Neuronal stem cell (in vitro differentiated cells): Measurements from ENCODE around the gene ASTL.

Source experiments
- DNase-seq: peaks from one replicate; pipeline ENCODE4 v3.0.0-alpha.2; 2013; ENCODE audit warnings: low spot score
- H2AFZ ChIP-seq: one replicate; pipeline ENCODE4 v1.6.1; 2013; ENCODE audit warnings: mild to moderate bottlenecking, low read length, inconsistent platforms
- H2AK5ac ChIP-seq: 2 replicates; pipeline ENCODE4 v1.6.1; 2013; ENCODE audit warnings: low read depth, mild to moderate bottlenecking, inconsistent platforms, low read length, moderate library complexity, mixed read lengths
- H2BK120ac ChIP-seq: 2 replicates; pipeline ENCODE4 v1.6.1; 2013; ENCODE audit warnings: low read depth, mild to moderate bottlenecking, inconsistent platforms, low read length, moderate library complexity, mixed read lengths
- H2BK12ac ChIP-seq: one replicate; pipeline ENCODE4 v1.6.1; 2013; ENCODE audit warnings: low read length, inconsistent platforms
- H2BK15ac ChIP-seq: 2 replicates; pipeline ENCODE4 v1.6.1; 2013; ENCODE audit warnings: mild to moderate bottlenecking, low read length, inconsistent platforms, mixed read lengths
- H2BK5ac ChIP-seq: one replicate; pipeline ENCODE4 v1.6.1; 2013; ENCODE audit warnings: inconsistent platforms, mild to moderate bottlenecking, low read length, moderate library complexity
- H3K14ac ChIP-seq: one replicate; pipeline ENCODE4 v1.6.1; 2013; ENCODE audit warnings: low read length, inconsistent platforms
- H3K18ac ChIP-seq: 2 replicates; pipeline ENCODE4 v1.6.1; 2013; ENCODE audit warnings: low read length, inconsistent platforms
- H3K23ac ChIP-seq: 2 replicates; pipeline ENCODE4 v1.6.1; 2013; ENCODE audit warnings: low read depth, mild to moderate bottlenecking, mixed read lengths, low read length, inconsistent platforms; ENCODE audit not compliant: poor library complexity
- H3K27ac ChIP-seq: replicated peaks from 3 replicates; pipeline ENCODE4 v1.5.1; 2013; ENCODE audit warnings: low read length, inconsistent platforms
- H3K27me3 ChIP-seq, 3 experiments: 2 replicates each; pipeline ENCODE4 v1.6.1; 2013; ENCODE audit warnings: low read length in 3 of 3, mild to moderate bottlenecking in 2 of 3, inconsistent platforms in 1 of 3, low read depth in 1 of 3, mixed read lengths in 1 of 3, moderate library complexity in 1 of 3; ENCODE audit not compliant: control insufficient read depth in 3 of 3, insufficient read depth in 3 of 3
- H3K36me3 ChIP-seq, 2 donors: replicated peaks in 1 of 2; 2 replicates each; pipeline ENCODE4 v1.6.1; 2013; ENCODE audit warnings: low read length in 2 of 2; ENCODE audit not compliant: control insufficient read depth in 2 of 2, insufficient read depth in 2 of 2
- H3K4ac ChIP-seq: 2 replicates; pipeline ENCODE4 v1.6.1; 2013; ENCODE audit warnings: inconsistent platforms, mild to moderate bottlenecking, low read length, moderate library complexity
- H3K4me1 ChIP-seq, 2 donors: 1 replicate in 1 of 2; 2 replicates in 1 of 2; pipeline ENCODE4 v1.6.1; 2013; ENCODE audit warnings: low read length in 2 of 2, low read depth in 1 of 2; ENCODE audit not compliant: control insufficient read depth in 2 of 2, insufficient read depth in 1 of 2
- H3K4me2 ChIP-seq: one replicate; pipeline ENCODE4 v1.6.1; 2013; ENCODE audit warnings: mild to moderate bottlenecking, low read length, inconsistent platforms; ENCODE audit not compliant: insufficient read depth, poor library complexity, severe bottlenecking
- H3K4me3 ChIP-seq, 2 donors: 2 replicates each; pipeline ENCODE4 v1.5.1; 2013; ENCODE audit warnings: low read length in 2 of 2, mild to moderate bottlenecking in 2 of 2, inconsistent platforms in 1 of 2, moderate library complexity in 1 of 2
- H3K79me1 ChIP-seq: one replicate; pipeline ENCODE4 v1.6.1; 2013; ENCODE audit warnings: low read depth, mild to moderate bottlenecking, inconsistent platforms, low read length, moderate library complexity
- H3K9ac ChIP-seq: one replicate; pipeline ENCODE4 v1.6.1; 2013; ENCODE audit warnings: mild to moderate bottlenecking, low read depth, low read length, inconsistent platforms; ENCODE audit not compliant: poor library complexity
- H3K9me3 ChIP-seq, 2 donors: replicated peaks in 1 of 2; 2 replicates each; pipeline versions ENCODE3 to v1.6.1; 2013; ENCODE audit warnings: low read length in 2 of 2, mild to moderate bottlenecking in 2 of 2, inconsistent platforms in 1 of 2, low read depth in 1 of 2, mixed read lengths in 1 of 2, moderate library complexity in 1 of 2; ENCODE audit not compliant: control insufficient read depth in 2 of 2, insufficient read depth in 1 of 2
- H4K8ac ChIP-seq: one replicate; pipeline ENCODE4 v1.6.1; 2013; ENCODE audit warnings: low read depth, mild to moderate bottlenecking, inconsistent platforms, low read length, moderate library complexity
- H4K91ac ChIP-seq: one replicate; pipeline ENCODE4 v1.6.1; 2013; ENCODE audit warnings: low read length, low read depth, mild to moderate bottlenecking, inconsistent platforms; ENCODE audit not compliant: poor library complexity
- WGBS, 2 donors: extraction: QIAGEN DNeasy Blood & Tissue Kit; methylation state at CpG; one replicate each; pipeline ENCODE4 v1.1.7; 2013; ENCODE audit warnings: missing lambda C conversion rate in 2 of 2, mixed read lengths in 1 of 2; ENCODE audit not compliant: insufficient read length in 2 of 2, insufficient replicate concordance in 1 of 2; ENCODE audit errors: extremely low coverage in 2 of 2; 5-methylcytosine and 5-hydroxymethylcytosine counted together

ASTL gene

GRCh38 chr2:96117701-96118588 lies 20.4 kb downstream of the ASTL start:
- H4K8ac ChIP-seq = no peak overlapping the region
- no peak for DNase-seq
- H2BK5ac ChIP-seq = peak overlapping the region; percentile 69
- H3K9ac ChIP-seq = no peak overlapping the region
- H3K23ac ChIP-seq = no peak overlapping the region
- H3K4me2 ChIP-seq = no peak overlapping the region
- peak overlapping the region; percentile 42 for H3K18ac ChIP-seq
- H3K27ac ChIP-seq = no peak overlapping the region
- H3K27me3 ChIP-seq = peaks cover 2 to 95% (median 17%) of the 10 kb centered on the region in 3 experiments
- peaks cover 6 to 11% of the 10 kb centered on the region in 2 donors for H3K4me1 ChIP-seq
- no peak overlapping the region for H3K4me3 ChIP-seq
- no peak overlapping the region for H3K4ac ChIP-seq
- WGBS, 2 donors = no CpG with 5 or more reads among the region's 17 CpGs
- peak overlapping the region; percentile 13 for H3K14ac ChIP-seq
- no peak overlapping the region for H4K91ac ChIP-seq
- no peaks in the 10 kb centered on the region for H3K36me3 ChIP-seq
- H2BK120ac ChIP-seq = no peak overlapping the region
- peaks cover 11 to 14% of the 10 kb centered on the region in 2 donors for H3K9me3 ChIP-seq
- H3K79me1 ChIP-seq = peaks cover 7% of the 10 kb centered on the region
- peak overlapping the region; percentile 64 for H2BK12ac ChIP-seq
- peak overlapping the region; percentile 69 for H2BK15ac ChIP-seq
- peak overlapping the region; percentile 30 for H2AK5ac ChIP-seq
- H2AFZ ChIP-seq = peak overlapping the region; percentile 89

DNA sequence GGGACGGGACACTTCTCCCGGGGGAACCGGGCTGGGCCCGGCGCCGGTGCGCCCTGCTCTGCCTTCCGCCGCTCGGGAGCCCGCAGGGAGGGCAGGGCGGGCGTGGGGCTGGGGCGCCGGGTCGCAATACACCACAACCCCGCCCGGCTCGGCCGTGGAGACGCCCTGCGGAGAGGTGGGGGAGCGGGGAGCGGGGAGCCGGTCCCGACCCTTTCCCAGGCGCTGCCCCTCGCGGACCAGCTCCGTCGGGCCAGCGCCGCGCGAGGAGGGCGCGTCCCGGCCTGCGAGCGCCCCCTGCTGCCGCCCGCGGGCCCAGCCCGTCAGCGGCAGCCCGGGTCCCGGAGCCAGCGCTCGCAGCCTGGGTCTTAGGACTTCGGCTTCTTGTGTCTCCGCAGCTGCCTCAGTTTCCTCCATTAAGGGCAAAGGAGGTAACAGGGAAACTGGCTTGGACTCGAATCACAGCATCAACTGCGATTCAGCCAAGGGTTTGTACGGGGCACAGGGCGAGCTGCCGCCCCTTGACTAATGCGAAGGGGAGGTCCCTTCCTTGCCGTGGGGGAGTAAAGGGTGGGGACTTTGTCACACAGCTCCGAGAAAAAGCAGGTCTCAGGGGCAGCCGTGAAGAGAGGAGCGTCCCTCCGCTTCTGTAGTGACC lies 21.3 kb downstream of the ASTL start:
- H2BK120ac ChIP-seq = no peak overlapping the region
- H2AK5ac ChIP-seq = peak overlapping the region; percentile 56
- peak; percentile 64 for DNase-seq
- no CpG with 5 or more reads among the region's 62 CpGs for WGBS, 2 donors
- peak overlapping the region; percentile 31 to 80 for H3K4me3 ChIP-seq
- no peak overlapping the region for H2BK5ac ChIP-seq
- peak overlapping the region; percentile 60 for H3K14ac ChIP-seq
- peaks cover 2 to 88% (median 17%) of the 10 kb centered on the region in 3 experiments for H3K27me3 ChIP-seq
- H3K4ac ChIP-seq = no peak overlapping the region
- H2BK15ac ChIP-seq = peak overlapping the region; percentile 87
- peak overlapping the region; percentile 79 for H3K4me2 ChIP-seq
- peak overlapping the region; percentile 35 for H3K9ac ChIP-seq
- H4K8ac ChIP-seq = no peak overlapping the region
- no peak overlapping the region for H2BK12ac ChIP-seq
- H2AFZ ChIP-seq = peak overlapping the region; percentile 89
- peaks cover 11 to 14% of the 10 kb centered on the region in 2 donors for H3K9me3 ChIP-seq
- no peaks in the 10 kb centered on the region for H3K36me3 ChIP-seq
- peak overlapping the region; percentile 89 for H3K18ac ChIP-seq
- peak overlapping the region; percentile 68 for H3K23ac ChIP-seq
- H3K4me1 ChIP-seq = peaks cover 6 to 8% of the 10 kb centered on the region in 2 donors
- peaks cover 7% of the 10 kb centered on the region for H3K79me1 ChIP-seq
- no peak overlapping the region for H3K27ac ChIP-seq
- no peak overlapping the region for H4K91ac ChIP-seq

- peaks cover 2 to 83% (median 17%) of the 10 kb centered on the region in 3 experiments for H3K27me3 ChIP-seq
- WGBS, 2 donors = no CpG with 5 or more reads among the region's 64 CpGs
Observed at GRCh38 chr2:96116424-96116878, 21.9 kb downstream of the ASTL start, which contains the start of gene ADRA2B. ADRA2B (minus strand) TSS chr2:96116571; CDS start chr2:96116149, 422 bp downstream.

More at GRCh38 chr2:96116424-96116878, 21.9 kb downstream of the ASTL start, which contains the start of gene ADRA2B:
- Histone ChIP-seq H2BK15ac (peak within 1 kb of the TSS; percentile 99), H2BK120ac (no peak within 1 kb of the TSS), H3K9ac (peak within 1 kb of the TSS; percentile 66), H3K79me1 (peaks cover 7% of the 10 kb centered on the region), H2AK5ac (peak within 1 kb of the TSS; percentile 95), H2BK5ac (peak within 1 kb of the TSS; percentile 66), H2BK12ac (peak within 1 kb of the TSS; percentile 99), H3K23ac (peak within 1 kb of the TSS; percentile 99), H3K4me3 (peak within 1 kb of the TSS; percentile 31 to 80), H3K4ac (peak within 1 kb of the TSS; percentile 24), H4K8ac (peak within 1 kb of the TSS; percentile 75), H3K9me3 (peaks cover 11 to 14% of the 10 kb centered on the region in 2 donors), H3K4me2 (peak within 1 kb of the TSS; percentile 79), H3K4me1 (peaks cover 6 to 8% of the 10 kb centered on the region in 2 donors), H3K27ac (no peak within 1 kb of the TSS), H3K18ac (peak within 1 kb of the TSS; percentile 96), H2AFZ (peak within 1 kb of the TSS; percentile 89), H3K36me3 (no peaks in the 10 kb centered on the region), H4K91ac (no peak within 1 kb of the TSS), H3K14ac (peak within 1 kb of the TSS; percentile 83)
- DNase-seq = peak; percentile 71
